T-cell (primary cell): ENCODE data around the gene RTBDN. TPM values are rescaled to one million over a fixed set of nuclear protein-coding genes. Genes with fewer than 3 reads are reported as not detected.
A peak's percentile ranks its signal among the peaks of the same experiment; 100 is the strongest.

Experiments
- ATAC-seq, 4 experiments: fragments of 200-7000 bp in 3 of 4; fragments of 150-1000 bp in 1 of 4; cut with Tn5 transposase; replicated peaks in 1 of 4; 1 replicate in 3 of 4; 2 replicates in 1 of 4; pipeline ENCODE4 v1.10.0; 2021; ENCODE audit warnings: moderate library complexity in 3 of 4, mild to moderate bottlenecking in 2 of 4, moderate number of reproducible peaks in 1 of 4
- CTCF ChIA-PET, 2 donors: fragments of 300-600 bp; sonication (Branson Sonifier 250); formaldehyde crosslinking; loops; one replicate each; lab custom pipeline; 2022; ENCODE audit warnings: antibody characterized with exemption in 2 of 2; lab: Charles Lee
- POLR2A ChIA-PET, 2 donors: fragments of 300-600 bp; sonication (Branson Sonifier 250); formaldehyde crosslinking; loops; one replicate each; lab custom pipeline; 2022; ENCODE audit warnings: antibody characterized with exemption in 2 of 2; lab: Charles Lee
- DNase-seq, 35 experiments: peaks; one replicate each; pipeline versions ENCODE4 v3.0.0 to v3.0.0-alpha.2; 2013 to 2023
- H3K27ac ChIP-seq: one replicate; pipeline ENCODE4 v1.5.1; 2013; ENCODE audit warnings: low read length
- H3K27me3 ChIP-seq, 2 experiments: replicated peaks in 1 of 2; 1 replicate in 1 of 2; 2 replicates in 1 of 2; pipeline versions ENCODE4 v1.6.1 to v1.7.0; 2013; ENCODE audit warnings: low read length in 1 of 2, mixed read lengths in 1 of 2; ENCODE audit not compliant: control insufficient read depth in 2 of 2, insufficient read depth in 2 of 2; ENCODE audit errors: extremely low read depth in 1 of 2
- H3K36me3 ChIP-seq, 2 donors: 1 replicate in 1 of 2; 2 replicates in 1 of 2; pipeline versions ENCODE4 v1.6.1 to v1.7.0; 2013; ENCODE audit warnings: low read length in 1 of 2; ENCODE audit not compliant: control insufficient read depth in 2 of 2, insufficient read depth in 1 of 2; ENCODE audit errors: extremely low read depth in 1 of 2
- H3K4me1 ChIP-seq, 2 experiments: 1 replicate in 1 of 2; 2 replicates in 1 of 2; pipeline versions ENCODE4 v1.6.1 to v1.7.0; 2013; ENCODE audit warnings: low read length in 2 of 2, mixed read lengths in 1 of 2; ENCODE audit not compliant: insufficient read depth in 2 of 2, control insufficient read depth in 1 of 2; ENCODE audit errors: extremely low read depth in 1 of 2
- H3K4me3 ChIP-seq, 2 donors: 1 replicate in 1 of 2; 2 replicates in 1 of 2; pipeline versions ENCODE4 v1.5.1 to v1.7.0; 2013; ENCODE audit warnings: mild to moderate bottlenecking in 2 of 2, low read length in 1 of 2, moderate library complexity in 1 of 2; ENCODE audit not compliant: control insufficient read depth in 1 of 2; ENCODE audit errors: extremely low read depth in 1 of 2
- H3K9me3 ChIP-seq: 2 replicates; pipeline ENCODE4 v1.7.0; 2013
- H3K27ac Mint-ChIP-seq, 2 donors: one replicate each; pipeline ENCODE4 v1.8.0; 2020 to 2021; ENCODE audit warnings: mild to moderate bottlenecking in 2 of 2, mixed read lengths in 2 of 2
- H3K27me3 Mint-ChIP-seq, 2 donors: one replicate each; pipeline ENCODE4 v1.8.0; 2021 to 2022; ENCODE audit warnings: mixed read lengths in 2 of 2
- H3K36me3 Mint-ChIP-seq: one replicate; pipeline ENCODE4 v1.8.0; 2021; ENCODE audit warnings: mixed read lengths
- H3K4me1 Mint-ChIP-seq, 3 donors: one replicate each; pipeline ENCODE4 v1.8.0; 2020 to 2022; ENCODE audit warnings: mixed read lengths in 3 of 3, mild to moderate bottlenecking in 1 of 3
- H3K4me3 Mint-ChIP-seq, 3 donors: one replicate each; pipeline ENCODE4 v1.8.0; 2020 to 2022; ENCODE audit warnings: mild to moderate bottlenecking in 3 of 3, mixed read lengths in 3 of 3, moderate library complexity in 3 of 3
- H3K9me3 Mint-ChIP-seq, 3 donors: one replicate each; pipeline ENCODE4 v1.8.0; 2020 to 2022; ENCODE audit warnings: mixed read lengths in 3 of 3
- WGBS: methylation state at CpG from one replicate; pipeline ENCODE4 v1.1.5; 2013; ENCODE audit warnings: missing lambda C conversion rate; ENCODE audit not compliant: insufficient coverage; 5-methylcytosine and 5-hydroxymethylcytosine counted together
- total RNA-seq, 35 experiments: library from RNA in 6 of 35; stranded (reverse) in 6 of 35; fragments of 120-200 nt in 1 of 35; gene quantifications; one replicate each; pipeline versions ENCODE4 v1.2.1 to v1.2.4 and lab custom pipeline; 2013 to 2026

RTBDN gene
- total RNA-seq, 5 donors from 2014 or later (not counting 1 experiment from before 2014, with no cell fraction given), result not detected

- 29% methylated on average over 5 of the region's 21 CpGs for WGBS
- ChIA-PET POLR2A (no interaction called here), CTCF (no interaction called here)
- Histone ChIP-seq H3K9me3 (no peaks in the 10 kb centered on the region), H3K4me1 (peaks cover 2 to 43% of the 10 kb centered on the region in 2 experiments), H3K36me3 (no peaks in the 10 kb centered on the region), H3K27ac (no peak overlapping the region), H3K4me3 (peak overlapping the region; percentile 24 to 40), H3K27me3 (peaks cover 33 to 93% of the 10 kb centered on the region in 2 experiments)
- Mint-ChIP-seq H3K27me3 (peaks cover 67 to 80% of the 10 kb centered on the region in 2 donors), H3K4me3 (peak overlapping the region; percentile 50 to 66 (median 64)), H3K4me1 (peaks cover 24 to 43% (median 40%) of the 10 kb centered on the region in 3 donors), H3K9me3 (no peaks in the 10 kb centered on the region), H3K27ac (peak overlapping the region in 1 of 2 donors; percentile 8), H3K36me3 (no peaks in the 10 kb centered on the region)
- ATAC-seq (peak in 3 of 4 experiments; percentile 35 to 49 (median 40)), DNase-seq (peak in 6 of 35 experiments; percentile 13 to 48 (median 20))
These were observed 4.7 kb upstream of the RTBDN start for GRCh38 chr19:12838886-12839756.

GRCh38 chr19:12838182-12838885 lies 4.0 kb upstream of the RTBDN start, which contains the start of gene MAST1:
Gene MAST1, plus strand, starts transcription at chr19:12838515. Its CDS starts 58 bp downstream, at chr19:12838573.
- peaks cover 33 to 91% of the 10 kb centered on the region in 2 experiments for H3K27me3 ChIP-seq
- no peaks in the 10 kb centered on the region for H3K36me3 ChIP-seq
- Mint-ChIP-seq H3K27me3 (peaks cover 65 to 74% of the 10 kb centered on the region in 2 donors), H3K9me3 (no peaks in the 10 kb centered on the region), H3K4me3 (peak within 1 kb of the TSS; percentile 50 to 66 (median 64)), H3K27ac (peak within 1 kb of the TSS in 1 of 2 donors; percentile 11), H3K4me1 (peaks cover 24 to 44% (median 42%) of the 10 kb centered on the region in 3 donors), H3K36me3 (no peaks in the 10 kb centered on the region)
- H3K27ac ChIP-seq, result no peak within 1 kb of the TSS
- DNase-seq, result peak in 22 of 35 experiments; percentile 7 to 79 (median 40)
- WGBS, result under 1% methylated on average over 50 of the region's 69 CpGs
- H3K9me3 ChIP-seq, result no peaks in the 10 kb centered on the region
- peak; percentile 67 to 74 (median 70) for ATAC-seq
- peak within 1 kb of the TSS; percentile 24 to 40 for H3K4me3 ChIP-seq
- ChIA-PET CTCF (no interaction called here), POLR2A (no interaction called here)
- H3K4me1 ChIP-seq, result peaks cover 4 to 48% of the 10 kb centered on the region in 2 experiments

GRCh38 chr19:12837225-12837624 lies 2.8 kb upstream of the RTBDN start:
- peaks cover 69 to 74% of the 10 kb centered on the region in 2 donors for H3K27me3 Mint-ChIP-seq
- H3K9me3 Mint-ChIP-seq, result peaks cover 0 to 3% (median 0%) of the 10 kb centered on the region in 3 donors
- Histone ChIP-seq H3K4me1 (peaks cover 7 to 59% of the 10 kb centered on the region in 2 experiments), H3K27me3 (peaks cover 35 to 92% of the 10 kb centered on the region in 2 experiments), H3K27ac (no peak overlapping the region), H3K4me3 (no peak overlapping the region), H3K36me3 (no peaks in the 10 kb centered on the region), H3K9me3 (no peaks in the 10 kb centered on the region)
- ChIA-PET CTCF (interaction anchor here in 1 of 2 donors (0.7 kb wide), 3 partner anchors 10 to 260 kb away, joined by 3 read pairs; partner anchors contain the start of gene GCDH), POLR2A (interaction anchor here in 1 of 2 donors (0.6 kb wide), 1 partner anchor 191 kb away, joined by 5 read pairs; no protein-coding TSS in a partner anchor)
- DNase-seq (no peak), ATAC-seq (no peak)
- peak overlapping the region in 1 of 2 donors; percentile 11 for H3K27ac Mint-ChIP-seq
- no peaks in the 10 kb centered on the region for H3K36me3 Mint-ChIP-seq
- peak overlapping the region in 1 of 3 donors; percentile 66 for H3K4me3 Mint-ChIP-seq
- WGBS, result 93% methylated on average over 2 of the region's 4 CpGs
- peaks cover 30 to 51% (median 47%) of the 10 kb centered on the region in 3 donors for H3K4me1 Mint-ChIP-seq

GRCh38 chr19:12836529-12836863 lies 2.1 kb upstream of the RTBDN start:
- Mint-ChIP-seq H3K4me3 (no peak overlapping the region), H3K27ac (no peak overlapping the region), H3K36me3 (no peaks in the 10 kb centered on the region), H3K27me3 (peaks cover 70 to 75% of the 10 kb centered on the region in 2 donors), H3K9me3 (peaks cover 0 to 7% (median 0%) of the 10 kb centered on the region in 3 donors), H3K4me1 (peaks cover 33 to 54% (median 49%) of the 10 kb centered on the region in 3 donors)
- Histone ChIP-seq H3K27me3 (peaks cover 34 to 92% of the 10 kb centered on the region in 2 experiments), H3K36me3 (no peaks in the 10 kb centered on the region), H3K4me3 (no peak overlapping the region), H3K9me3 (no peaks in the 10 kb centered on the region), H3K27ac (no peak overlapping the region), H3K4me1 (peaks cover 7 to 58% of the 10 kb centered on the region in 2 experiments)
- DNase-seq (no peak), ATAC-seq (no peak)
- WGBS, result 16% methylated on average over 6 of the region's 6 CpGs
- ChIA-PET POLR2A (no interaction called here), CTCF (no interaction called here)

GRCh38 chr19:12834976-12835757 lies 788 bp upstream of the RTBDN start:
- Histone ChIP-seq H3K4me1 (peaks cover 7 to 46% of the 10 kb centered on the region in 2 experiments), H3K36me3 (no peaks in the 10 kb centered on the region), H3K4me3 (peak overlapping the region in 1 of 2 donors; percentile 38), H3K9me3 (no peaks in the 10 kb centered on the region), H3K27me3 (peaks cover 36 to 92% of the 10 kb centered on the region in 2 experiments), H3K27ac (no peak overlapping the region)
- ATAC-seq, result peak in 1 of 4 experiments; percentile 13
- H3K27ac Mint-ChIP-seq, result no peak overlapping the region
- H3K9me3 Mint-ChIP-seq, result peaks cover 0 to 11% (median 0%) of the 10 kb centered on the region in 3 donors
- POLR2A ChIA-PET, result no interaction called here
- CTCF ChIA-PET, result interaction anchor here in 1 of 2 donors (0.7 kb wide), 1 partner anchor 65 kb away, joined by 5 read pairs; no protein-coding TSS in a partner anchor
- H3K4me3 Mint-ChIP-seq, result peak overlapping the region; percentile 49 to 61 (median 50)
- no peaks in the 10 kb centered on the region for H3K36me3 Mint-ChIP-seq
- peaks cover 27 to 43% (median 37%) of the 10 kb centered on the region in 3 donors for H3K4me1 Mint-ChIP-seq
- WGBS, result 14% methylated on average over 30 of the region's 39 CpGs
- peaks cover 71 to 75% of the 10 kb centered on the region in 2 donors for H3K27me3 Mint-ChIP-seq
- peak in 17 of 35 experiments; percentile 13 to 50 (median 23) for DNase-seq
